AG04450 (cell line): ENCODE data around the gene MYO5A. TPM values are rescaled to one million over a fixed set of nuclear protein-coding genes. Genes with fewer than 3 reads are reported as not detected.

ENCODE experiments used
- CTCF ChIA-PET: fragments of 300-600, 350-600 bp; formaldehyde crosslinking; extraction: SDS; loops from one replicate; lab custom pipeline; 2022; ENCODE audit warnings: antibody characterized with exemption, inconsistent platforms; lab: Charles Lee
- POLR2A ChIA-PET: fragments of 350-600 bp; formaldehyde crosslinking; extraction: SDS; loops from one replicate; lab custom pipeline; 2021; ENCODE audit warnings: antibody characterized with exemption, inconsistent platforms; lab: Yijun Ruan, JAX
- DNase-seq: peaks from one replicate; pipeline ENCODE4 v3.0.0-alpha.2; 2011; ENCODE audit warnings: low read depth, low spot score
- H3K27ac ChIP-seq: one replicate; pipeline ENCODE4 v1.5.1; 2012; ENCODE audit warnings: low read depth, low read length, control low read depth
- H3K27me3 ChIP-seq: one replicate; pipeline ENCODE4 v1.6.0; 2012; ENCODE audit warnings: low read length; ENCODE audit not compliant: control insufficient read depth, insufficient read depth
- H3K4me3 ChIP-seq: 2 replicates; pipeline ENCODE4 v1.5.1; 2011; ENCODE audit warnings: mild to moderate bottlenecking, low read depth, low read length, control low read depth
- H3K9me3 ChIP-seq: 2 replicates; pipeline ENCODE4 v1.5.1; 2012; ENCODE audit warnings: low read length; ENCODE audit not compliant: control insufficient read depth, insufficient read depth
- CTCF ChIP-seq: IDR thresholded peaks from 2 replicates; pipeline ENCODE4 v1.5.1; 2011; ENCODE audit warnings: low read depth, low read length, control low read depth, inconsistent platforms
- polyA plus RNA-seq: library from polyadenylated mRNA; depleted of rRNA; stranded (reverse); fragments of >200 nt; gene quantifications from 2 replicates; pipeline ENCODE4 v1.2.3, GENCODE V29; 2011

MYO5A gene
- polyA plus RNA-seq, 1 experiment = 37.2 TPM

GRCh38 chr15:52527911-52528563, 643 bp downstream of the MYO5A start:
- Histone ChIP-seq H3K9me3 (no peaks in the 10 kb centered on the region), H3K27ac (no peak overlapping the region), H3K4me3 (peak overlapping the region; percentile 77), H3K27me3 (peaks cover 2% of the 10 kb centered on the region)
- CTCF ChIA-PET = interaction anchor here (0.6 to 1.1 kb wide), 2 partner anchors 126 to 152 kb away, joined by 3 to 5 read pairs; partner anchors contain the start of gene ATOSA
- no peak for DNase-seq
- POLR2A ChIA-PET = no interaction called here
- no peak for TF ChIP-seq CTCF

GRCh38 chr15:52527196-52527910, 1.3 kb downstream of the MYO5A start:
- H3K27me3 ChIP-seq = peaks cover 2% of the 10 kb centered on the region
- H3K9me3 ChIP-seq = no peaks in the 10 kb centered on the region
- no peak overlapping the region for H3K27ac ChIP-seq
- CTCF ChIA-PET = interaction anchor here (1.1 kb wide), 1 partner anchor 152 kb away, joined by 5 read pairs; the partner anchor contains the start of gene ATOSA
- TF ChIP-seq CTCF = no peak
- POLR2A ChIA-PET = no interaction called here
- DNase-seq = no peak
- peak overlapping the region; percentile 77 for H3K4me3 ChIP-seq

GRCh38 chr15:52524223-52525136, 4.2 kb downstream of the MYO5A start:
- DNase-seq = no peak
- CTCF ChIA-PET = interaction anchor here (0.6 to 2.1 kb wide), 3 partner anchors 95 to 268 kb away, joined by 3 to 6 read pairs (median 5); no protein-coding TSS in a partner anchor
- no peak for TF ChIP-seq CTCF
- POLR2A ChIA-PET = no interaction called here
- Histone ChIP-seq H3K9me3 (no peaks in the 10 kb centered on the region), H3K27ac (no peak overlapping the region), H3K27me3 (no peaks in the 10 kb centered on the region), H3K4me3 (no peak overlapping the region)

- Histone ChIP-seq H3K27me3 (no peaks in the 10 kb centered on the region), H3K9me3 (no peaks in the 10 kb centered on the region), H3K27ac (peak overlapping the region; percentile 22), H3K4me3 (no peak overlapping the region)
- ChIA-PET CTCF (interaction anchor here (0.8 to 2.1 kb wide), 2 partner anchors 31 to 212 kb away, joined by 3 to 6 read pairs; no protein-coding TSS in a partner anchor), POLR2A (interaction anchor here (0.8 kb wide), 1 partner anchor 27 kb away, joined by 3 read pairs; no protein-coding TSS in a partner anchor)
- DNase-seq = no peak
- no peak for TF ChIP-seq CTCF
These were observed 5.0 kb downstream of the MYO5A start for GRCh38 chr15:52523647-52524046.
